SU-DHL-6 (cell line): ENCODE results near the gene MYO1G.

Source experiments
- H2AFZ ChIP-seq: fragments of 200-600 bp; sonication (generic); 2 replicates; pipeline ENCODE4 v1.6.1; 2014; ENCODE audit warnings: low read depth, mild to moderate bottlenecking, moderate library complexity, mixed read lengths, antibody characterized with exemption, low read length; ENCODE audit not compliant: severe bottlenecking
- H3F3A ChIP-seq: fragments of 200-600 bp; shearing (Covaris generic); 2 replicates; pipeline ENCODE4 v1.6.0; 2016; ENCODE audit warnings: antibody characterized with exemption, mild to moderate bottlenecking; ENCODE audit not compliant: insufficient read depth
- H3K27ac ChIP-seq: fragments of 200-600 bp; sonication (generic); 2 replicates; pipeline ENCODE4 v1.5.1; 2016; ENCODE audit warnings: low read depth, mild to moderate bottlenecking, low read length, moderate library complexity, mixed read lengths
- H3K27me3 ChIP-seq: fragments of 200-600 bp; sonication (generic), shearing (Covaris generic); 2 replicates; pipeline ENCODE4 v1.6.0; 2014; ENCODE audit warnings: mild to moderate bottlenecking, low read length
- H3K36me3 ChIP-seq: fragments of 200-600 bp; sonication (generic); 2 replicates; pipeline ENCODE4 v1.6.1; 2014; ENCODE audit warnings: mild to moderate bottlenecking, low read length, mixed read lengths
- H3K4me2 ChIP-seq: fragments of 300-600, 200-600 bp; shearing (Covaris generic), sonication (generic); 2 replicates; pipeline ENCODE4 v1.6.0; 2014; ENCODE audit warnings: low read length, low read depth, mild to moderate bottlenecking; ENCODE audit not compliant: poor library complexity, severe bottlenecking
- H3K4me3 ChIP-seq: fragments of 200-600 bp; sonication (generic); 2 replicates; pipeline ENCODE4 v1.5.1; 2014; ENCODE audit warnings: antibody characterized with exemption, low read length, mild to moderate bottlenecking, mixed read lengths; ENCODE audit not compliant: insufficient read depth, poor library complexity, severe bottlenecking
- H3K79me2 ChIP-seq: fragments of 200-600 bp; sonication (generic); 2 replicates; pipeline ENCODE4 v1.6.1; 2014; ENCODE audit warnings: mild to moderate bottlenecking, low read length, moderate library complexity; ENCODE audit not compliant: insufficient read depth
- H3K9ac ChIP-seq: fragments of 200-600 bp; sonication (generic); 2 replicates; pipeline ENCODE4 v1.7.0; 2014; ENCODE audit warnings: mild to moderate bottlenecking, low read length
- H3K9me2 ChIP-seq: fragments of 200-600 bp; sonication (generic); replicated peaks from 2 replicates; pipeline ENCODE4 v1.6.1; 2014; ENCODE audit warnings: low read length; ENCODE audit not compliant: insufficient read depth
- H3K9me3 ChIP-seq: fragments of 200-600 bp; sonication (generic); 2 replicates; pipeline ENCODE4 v1.6.1; 2014; ENCODE audit warnings: low read length, mixed read lengths; ENCODE audit not compliant: insufficient read depth
- H4K20me1 ChIP-seq: fragments of 200-600 bp; sonication (generic); 2 replicates; pipeline ENCODE4 v1.6.1; 2014; ENCODE audit warnings: low read depth, mild to moderate bottlenecking, antibody characterized with exemption, low read length, moderate library complexity, mixed read lengths
- CTCF ChIP-seq: fragments of 200-600 bp; sonication (generic); IDR thresholded peaks from one replicate; pipeline ENCODE4 v1.5.1; 2017; ENCODE audit warnings: antibody characterized with exemption, mild to moderate bottlenecking, low read length, moderate library complexity; ENCODE audit not compliant: insufficient read depth, poor library complexity, severe bottlenecking
- EZH2phosphoT487 ChIP-seq: fragments of 200-600 bp; sonication (generic), shearing (Covaris generic); conservative IDR thresholded peaks from 2 replicates; pipeline ENCODE4 v1.6.1; 2018; ENCODE audit warnings: mild to moderate bottlenecking, antibody characterized with exemption, low read length, moderate library complexity, mixed read lengths

The MYO1G gene

GRCh38 chr7:45015313-45015712 is 36.5 kb upstream of the MYO1G start:
- Histone ChIP-seq H3K4me2 (no peak overlapping the region), H3K9me3 (no peaks in the 10 kb centered on the region), H4K20me1 (peaks cover 26% of the 10 kb centered on the region), H3K4me3 (no peak overlapping the region), H3K9me2 (no peaks in the 10 kb centered on the region), H3K27ac (no peak overlapping the region), H3K36me3 (peaks cover 32% of the 10 kb centered on the region; the same call in 1 of the 2 replicates), H3K27me3 (no peaks in the 10 kb centered on the region), H2AFZ (no peak overlapping the region), H3F3A (peaks cover 15% of the 10 kb centered on the region), H3K9ac (no peak overlapping the region), H3K79me2 (peaks cover 91% of the 10 kb centered on the region)
- no peak for TF ChIP-seq EZH2phosphoT487
- no peak for TF ChIP-seq CTCF

- Histone ChIP-seq H3K36me3 (peaks cover 39% of the 10 kb centered on the region), H4K20me1 (peaks cover 28% of the 10 kb centered on the region), H3K9ac (no peak overlapping the region), H3K9me3 (no peaks in the 10 kb centered on the region), H3K27ac (no peak overlapping the region), H3K4me3 (no peak overlapping the region), H2AFZ (no peak overlapping the region), H3F3A (peaks cover 16% of the 10 kb centered on the region; the same call in 1 of the 2 replicates), H3K4me2 (no peak overlapping the region), H3K79me2 (peaks cover 94% of the 10 kb centered on the region), H3K27me3 (no peaks in the 10 kb centered on the region), H3K9me2 (no peaks in the 10 kb centered on the region)
- no peak for TF ChIP-seq CTCF
- TF ChIP-seq EZH2phosphoT487: no peak
These were observed 34.7 kb upstream of the MYO1G start for GRCh38 chr7:45013465-45013967.

- Histone ChIP-seq H3K27ac (peak overlapping the region; percentile 80), H3F3A (peaks cover 51% of the 10 kb centered on the region), H4K20me1 (peaks cover 26% of the 10 kb centered on the region; the same call in 1 of the 2 replicates), H3K4me3 (no peak overlapping the region), H3K9me3 (no peaks in the 10 kb centered on the region), H3K79me2 (peaks cover 98% of the 10 kb centered on the region), H3K9ac (peak overlapping the region; percentile 23), H3K4me2 (peak overlapping the region; percentile 47), H3K27me3 (no peaks in the 10 kb centered on the region), H3K9me2 (no peaks in the 10 kb centered on the region), H3K36me3 (peaks cover 18% of the 10 kb centered on the region), H2AFZ (no peak overlapping the region)
- TF ChIP-seq EZH2phosphoT487: no peak
- TF ChIP-seq CTCF: no peak
These were observed 28.9 kb upstream of the MYO1G start for GRCh38 chr7:45007571-45008328.
